OCI-LY1 (cell line): Measurements from ENCODE around the gene ADCY1.

Source experiments
- H2AFZ ChIP-seq: fragments of 200-600 bp; sonication (generic), shearing (Covaris generic); 2 replicates; pipeline ENCODE4 v1.6.0; 2014; ENCODE audit warnings: antibody characterized with exemption, mild to moderate bottlenecking, low read length
- H3F3A ChIP-seq: fragments of 200-600 bp; sonication (generic), shearing (Covaris generic); 2 replicates; pipeline ENCODE4 v1.6.0; 2014; ENCODE audit warnings: mild to moderate bottlenecking, antibody characterized with exemption, low read length, moderate library complexity; ENCODE audit not compliant: insufficient read depth
- H3K27ac ChIP-seq: fragments of 200-600 bp; sonication (generic); 2 replicates; pipeline ENCODE4 v1.5.1; 2014; ENCODE audit warnings: low read length, mixed run types, mild to moderate bottlenecking, low read depth; ENCODE audit not compliant: poor library complexity, severe bottlenecking
- H3K27me3 ChIP-seq: fragments of 200-600 bp; sonication (generic); 2 replicates; pipeline ENCODE4 v1.6.0; 2014; ENCODE audit warnings: antibody characterized with exemption, mild to moderate bottlenecking, low read length, moderate library complexity; ENCODE audit not compliant: insufficient read depth
- H3K36me3 ChIP-seq: fragments of 200-600 bp; sonication (generic); 2 replicates; pipeline ENCODE4 v1.6.1; 2014; ENCODE audit warnings: mild to moderate bottlenecking, antibody characterized with exemption, low read length, moderate library complexity, mixed read lengths; ENCODE audit not compliant: insufficient read depth
- H3K4me1 ChIP-seq: fragments of 200-600 bp; sonication (generic); 2 replicates; pipeline ENCODE4 v1.5.1; 2014; ENCODE audit warnings: mild to moderate bottlenecking, low read length, moderate library complexity; ENCODE audit not compliant: insufficient read depth, severe bottlenecking
- H3K4me2 ChIP-seq: fragments of 200-600 bp; sonication (generic), shearing (Covaris generic); 2 replicates; pipeline ENCODE4 v1.6.1; 2014; ENCODE audit warnings: low read length
- H3K4me3 ChIP-seq: fragments of 200-600 bp; sonication (generic); 2 replicates; pipeline ENCODE4 v1.5.1; 2014; ENCODE audit warnings: low read length, low read depth, mild to moderate bottlenecking, mixed read lengths; ENCODE audit not compliant: poor library complexity, severe bottlenecking
- H3K79me2 ChIP-seq: fragments of 200-600 bp; shearing (Covaris generic); 2 replicates; pipeline ENCODE4 v1.6.1; 2016; ENCODE audit warnings: mixed run types, low read length, mixed read lengths; ENCODE audit not compliant: insufficient read depth
- H3K9ac ChIP-seq: fragments of 200-600 bp; sonication (generic), shearing (Covaris generic); 2 replicates; pipeline ENCODE4 v1.6.1; 2014; ENCODE audit warnings: mild to moderate bottlenecking, low read length, mixed read lengths
- H3K9me2 ChIP-seq: fragments of 200-600 bp; sonication (generic), shearing (Covaris generic); 2 replicates; pipeline ENCODE4 v1.6.1; 2014; ENCODE audit warnings: low read depth, mild to moderate bottlenecking, low read length, mixed read lengths
- H3K9me3 ChIP-seq: fragments of 200-600 bp; shearing (Covaris generic); 2 replicates; pipeline ENCODE4 v1.6.1; 2014; ENCODE audit warnings: low read length, mixed read lengths
- H4K20me1 ChIP-seq: fragments of 200-600 bp; sonication (generic), shearing (Covaris generic); 2 replicates; pipeline ENCODE4 v1.6.0; 2016; ENCODE audit warnings: mild to moderate bottlenecking, low read length; ENCODE audit not compliant: insufficient read depth
- EZH2 ChIP-seq: fragments of 200-600 bp; sonication (generic), shearing (Covaris generic); IDR thresholded peaks from 2 replicates; pipeline ENCODE4 v1.8.0; 2017; ENCODE audit warnings: borderline replicate concordance, mixed run types, mild to moderate bottlenecking, antibody characterized with exemption, low read length, moderate library complexity, mixed read lengths
- TF ChIP-seq, protein P1 (sequence below): fragments of 200-600 bp; sonication (generic), shearing (Covaris generic); IDR thresholded peaks from 2 replicates; pipeline ENCODE4 v1.5.1; 2017; ENCODE audit warnings: mild to moderate bottlenecking, antibody characterized with exemption, low read length, moderate library complexity, mixed read lengths

The ADCY1 gene

DNA sequence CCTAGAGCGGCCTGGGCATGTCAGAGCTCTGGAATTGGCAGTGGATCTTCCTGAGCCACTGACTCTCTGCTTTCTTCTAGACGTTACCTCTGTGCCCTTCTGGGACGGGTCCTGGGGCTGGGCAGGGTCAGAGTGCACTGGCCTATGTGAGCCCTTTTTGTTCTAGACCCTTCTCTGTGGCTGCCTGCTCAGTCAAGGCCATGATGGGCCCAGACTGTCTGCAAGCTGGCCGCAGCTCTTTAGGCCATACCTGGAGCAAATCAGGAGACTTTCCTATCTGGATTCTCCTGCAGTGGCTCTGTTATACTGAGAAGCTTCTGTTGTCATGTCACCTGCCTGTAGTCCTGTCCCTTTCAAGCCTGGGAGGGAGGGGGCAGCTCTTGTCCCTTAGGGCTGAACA is 70.1 kb downstream of the ADCY1 start:
- no peaks in the 10 kb centered on the region for H3K9me3 ChIP-seq
- no peak overlapping the region for H3K27ac ChIP-seq
- no peaks in the 10 kb centered on the region for H3K36me3 ChIP-seq
- H3K4me2 ChIP-seq = no peak overlapping the region
- no peak overlapping the region for H3K4me3 ChIP-seq
- H4K20me1 ChIP-seq = no peaks in the 10 kb centered on the region
- no peaks in the 10 kb centered on the region for H3K4me1 ChIP-seq
- H3K79me2 ChIP-seq = no peaks in the 10 kb centered on the region
- no peaks in the 10 kb centered on the region; the same call in 1 of the 2 replicates for H3K27me3 ChIP-seq
- no peak overlapping the region for H3K9ac ChIP-seq
- H3F3A ChIP-seq = no peaks in the 10 kb centered on the region
- H2AFZ ChIP-seq = no peak overlapping the region
- H3K9me2 ChIP-seq = no peaks in the 10 kb centered on the region
- TF ChIP-seq EZH2 = no peak
- TF ChIP-seq, protein P1, sequence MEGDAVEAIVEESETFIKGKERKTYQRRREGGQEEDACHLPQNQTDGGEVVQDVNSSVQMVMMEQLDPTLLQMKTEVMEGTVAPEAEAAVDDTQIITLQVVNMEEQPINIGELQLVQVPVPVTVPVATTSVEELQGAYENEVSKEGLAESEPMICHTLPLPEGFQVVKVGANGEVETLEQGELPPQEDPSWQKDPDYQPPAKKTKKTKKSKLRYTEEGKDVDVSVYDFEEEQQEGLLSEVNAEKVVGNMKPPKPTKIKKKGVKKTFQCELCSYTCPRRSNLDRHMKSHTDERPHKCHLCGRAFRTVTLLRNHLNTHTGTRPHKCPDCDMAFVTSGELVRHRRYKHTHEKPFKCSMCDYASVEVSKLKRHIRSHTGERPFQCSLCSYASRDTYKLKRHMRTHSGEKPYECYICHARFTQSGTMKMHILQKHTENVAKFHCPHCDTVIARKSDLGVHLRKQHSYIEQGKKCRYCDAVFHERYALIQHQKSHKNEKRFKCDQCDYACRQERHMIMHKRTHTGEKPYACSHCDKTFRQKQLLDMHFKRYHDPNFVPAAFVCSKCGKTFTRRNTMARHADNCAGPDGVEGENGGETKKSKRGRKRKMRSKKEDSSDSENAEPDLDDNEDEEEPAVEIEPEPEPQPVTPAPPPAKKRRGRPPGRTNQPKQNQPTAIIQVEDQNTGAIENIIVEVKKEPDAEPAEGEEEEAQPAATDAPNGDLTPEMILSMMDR = no peak

DNA sequence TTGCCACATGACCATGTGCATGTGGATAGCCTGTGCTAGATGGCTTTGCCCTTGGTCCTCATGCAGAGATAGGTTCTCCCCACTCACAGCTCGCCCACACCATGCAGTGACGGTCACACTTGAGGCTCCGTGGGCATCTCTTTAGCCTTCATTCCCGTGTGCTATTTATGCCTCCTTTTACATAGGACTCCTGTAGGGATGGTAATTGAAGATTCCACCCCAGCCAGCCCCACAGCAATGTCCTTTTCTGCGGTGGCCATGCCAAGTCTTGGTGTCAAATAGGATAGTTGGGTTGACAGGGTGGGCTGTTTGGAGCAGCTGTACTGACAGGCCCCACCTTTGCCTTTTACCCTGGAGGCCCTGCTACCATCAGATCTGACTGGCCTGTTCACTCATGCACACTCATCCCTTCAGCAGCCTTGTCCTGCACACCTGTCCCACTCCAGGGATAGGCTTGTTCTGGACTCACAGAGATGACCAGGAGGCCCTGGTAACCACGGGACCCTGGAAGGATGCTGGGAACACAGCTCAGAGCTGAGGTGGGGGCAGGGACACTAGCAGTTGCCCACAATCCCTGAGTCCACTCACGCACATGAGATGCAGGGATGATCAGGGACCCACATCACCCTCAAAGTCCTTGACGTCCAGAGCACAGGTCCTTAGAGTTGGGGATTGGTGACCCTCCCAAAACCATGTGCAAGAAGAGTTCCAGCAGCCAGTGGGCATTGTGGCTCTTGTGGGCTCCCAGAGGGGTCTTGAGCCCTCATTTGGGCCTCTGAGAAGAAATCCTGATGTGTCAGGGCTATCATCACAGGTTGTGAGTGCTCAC is 71.2 kb downstream of the ADCY1 start:
- Histone ChIP-seq H3K9ac (no peak overlapping the region), H3K9me3 (no peaks in the 10 kb centered on the region), H3K4me3 (no peak overlapping the region)

DNA sequence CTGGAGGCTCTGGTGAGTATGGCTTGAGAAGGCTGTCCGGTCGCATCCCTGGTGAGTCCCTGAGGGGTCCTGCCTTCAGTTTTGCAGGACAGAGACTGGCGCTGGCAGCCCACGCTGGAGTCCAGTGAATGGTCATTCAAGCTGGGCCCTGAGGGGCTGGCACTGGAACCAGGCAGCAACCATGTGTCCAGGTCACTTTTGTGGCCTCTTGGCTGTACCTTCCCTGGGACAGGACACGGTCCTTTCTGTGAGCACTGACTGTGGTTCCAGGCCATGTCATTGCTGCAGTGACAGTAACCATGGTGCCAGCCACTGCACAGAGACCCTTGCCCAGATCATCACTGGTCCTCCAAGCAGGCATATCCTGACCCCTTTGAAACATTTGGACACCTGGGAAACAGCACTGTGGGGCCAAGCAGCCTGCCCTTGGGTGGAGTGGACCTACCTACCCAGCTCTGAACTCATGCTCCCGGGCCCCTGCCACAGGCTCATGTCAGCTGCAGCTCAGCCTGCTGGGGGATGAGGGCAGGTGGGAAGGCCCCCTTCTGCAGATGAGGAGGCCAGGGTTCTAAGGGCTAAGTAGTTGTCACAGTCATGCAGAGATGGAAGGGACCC is 72.1 kb downstream of the ADCY1 start:
- no peaks in the 10 kb centered on the region for H3F3A ChIP-seq
- no peak for TF ChIP-seq EZH2
- TF ChIP-seq, protein P1 = no peak

More for the DNA sequence above, 71.2 kb downstream of the ADCY1 start:
- Histone ChIP-seq H3K36me3 (no peaks in the 10 kb centered on the region), H3K9me2 (no peaks in the 10 kb centered on the region), H4K20me1 (no peaks in the 10 kb centered on the region), H3K27me3 (no peaks in the 10 kb centered on the region), H2AFZ (no peak overlapping the region), H3K27ac (no peak overlapping the region), H3K4me1 (no peaks in the 10 kb centered on the region), H3K79me2 (no peaks in the 10 kb centered on the region), H3K4me2 (no peak overlapping the region), H3F3A (no peaks in the 10 kb centered on the region)
- TF ChIP-seq, protein P1 = no peak
- TF ChIP-seq EZH2 = no peak

More for the DNA sequence above, 72.1 kb downstream of the ADCY1 start:
- Histone ChIP-seq H3K4me1 (no peaks in the 10 kb centered on the region), H3K27me3 (no peaks in the 10 kb centered on the region), H2AFZ (no peak overlapping the region), H3K4me3 (no peak overlapping the region), H4K20me1 (no peaks in the 10 kb centered on the region), H3K27ac (no peak overlapping the region), H3K9me2 (no peaks in the 10 kb centered on the region), H3K79me2 (no peaks in the 10 kb centered on the region), H3K9me3 (no peaks in the 10 kb centered on the region), H3K4me2 (no peak overlapping the region), H3K36me3 (no peaks in the 10 kb centered on the region), H3K9ac (no peak overlapping the region)
